Endodermal cell (in vitro differentiated cells): Measurements from ENCODE around the gene ELAVL2. TPM values are rescaled to one million over a fixed set of nuclear protein-coding genes. Genes with fewer than 3 reads are reported as not detected.

ENCODE experiments used
- DNase-seq: peaks from one replicate; pipeline ENCODE4 v3.0.0-alpha.2; 2017
- H3K27ac ChIP-seq: 2 replicates; pipeline ENCODE4 v1.5.1; 2013; ENCODE audit warnings: mild to moderate bottlenecking, low read depth, low read length, moderate library complexity
- H3K27me3 ChIP-seq: 2 replicates; pipeline ENCODE4 v1.6.1; 2013; ENCODE audit warnings: mild to moderate bottlenecking, low read length, moderate library complexity; ENCODE audit not compliant: insufficient read depth, control insufficient read depth, poor library complexity, severe bottlenecking
- H3K36me3 ChIP-seq: 2 replicates; pipeline ENCODE4 v1.7.0; 2013; ENCODE audit warnings: mild to moderate bottlenecking, low read length, moderate library complexity; ENCODE audit not compliant: control insufficient read depth, insufficient read depth
- H3K4me1 ChIP-seq: one replicate; pipeline ENCODE4 v1.7.0; 2013; ENCODE audit warnings: low read length; ENCODE audit not compliant: control insufficient read depth, insufficient read depth
- H3K4me3 ChIP-seq: 2 replicates; pipeline ENCODE4 v1.5.1; 2013; ENCODE audit warnings: mild to moderate bottlenecking, low read length, moderate library complexity
- H3K9ac ChIP-seq: 2 replicates; pipeline ENCODE4 v1.6.1; 2013; ENCODE audit warnings: mild to moderate bottlenecking, low read length, moderate library complexity; ENCODE audit not compliant: poor library complexity, severe bottlenecking; ENCODE audit errors: extremely low read depth
- H3K9me3 ChIP-seq: 2 replicates; pipeline ENCODE4 v1.6.1; 2013; ENCODE audit warnings: mild to moderate bottlenecking, low read length, moderate library complexity; ENCODE audit not compliant: control insufficient read depth
- H3K27ac Mint-ChIP-seq: 2 replicates; pipeline ENCODE4 v1.8.0; 2020; ENCODE audit warnings: mixed read lengths
- H3K27me3 Mint-ChIP-seq: 2 replicates; pipeline ENCODE4 v1.8.0; 2021; ENCODE audit warnings: mild to moderate bottlenecking, mixed read lengths; ENCODE audit not compliant: insufficient read depth
- H3K36me3 Mint-ChIP-seq: 2 replicates; pipeline ENCODE4 v1.8.0; 2020; ENCODE audit warnings: low read depth, mixed read lengths
- H3K4me1 Mint-ChIP-seq: 2 replicates; pipeline ENCODE4 v1.8.0; 2020; ENCODE audit warnings: mixed read lengths
- H3K4me3 Mint-ChIP-seq: 2 replicates; pipeline ENCODE4 v1.8.0; 2020; ENCODE audit warnings: mild to moderate bottlenecking, moderate library complexity, mixed read lengths
- H3K9me3 Mint-ChIP-seq: 2 replicates; pipeline ENCODE4 v1.8.0; 2020; ENCODE audit warnings: mild to moderate bottlenecking, mixed read lengths
- WGBS, 2 experiments: methylation state at CpG; one replicate each; pipeline versions ENCODE4 v1.1.5 to v1.1.7; 2013; ENCODE audit warnings: missing lambda C conversion rate in 2 of 2, mixed read lengths in 1 of 2; ENCODE audit not compliant: insufficient coverage in 1 of 2, insufficient read length in 1 of 2; 5-methylcytosine and 5-hydroxymethylcytosine counted together
- total RNA-seq, 2 donors: library from RNA; stranded (reverse); fragmentation: NEBNext Ultra II Directional in 1 of 2; extraction: Animal tissue kit (Norgen Biotek cat#: 25700) in 1 of 2; gene quantifications; 2 replicates in 1 of 2; 3 replicates in 1 of 2; pipeline ENCODE4 v1.2.1, GENCODE V29; 2021
- TF ChIP-seq, protein P1 (sequence below): fragments of 200-600 bp; sonication (generic); conservative IDR thresholded peaks from 2 replicates; pipeline ENCODE4 v1.5.0; 2021; ENCODE audit warnings: antibody characterized with exemption, mild to moderate bottlenecking

Gene ELAVL2
- total RNA-seq, 2 donors from 2014 or later: 4.7 to 6.2 TPM

GRCh38 chr9:23651051-23651450 lies 175.0 kb downstream of the ELAVL2 start:
- no peaks in the 10 kb centered on the region for H3K36me3 ChIP-seq
- H3K4me3 Mint-ChIP-seq: no peak overlapping the region
- no peaks in the 10 kb centered on the region for H3K9me3 ChIP-seq
- no peaks in the 10 kb centered on the region for H3K4me1 ChIP-seq
- H3K36me3 Mint-ChIP-seq: peaks cover 2% of the 10 kb centered on the region
- no peaks in the 10 kb centered on the region for H3K27me3 Mint-ChIP-seq
- H3K27ac Mint-ChIP-seq: no peak overlapping the region
- H3K4me3 ChIP-seq: no peak overlapping the region
- H3K27ac ChIP-seq: no peak overlapping the region
- H3K9ac ChIP-seq: no peak overlapping the region
- H3K4me1 Mint-ChIP-seq: no peaks in the 10 kb centered on the region
- TF ChIP-seq, protein P1, sequence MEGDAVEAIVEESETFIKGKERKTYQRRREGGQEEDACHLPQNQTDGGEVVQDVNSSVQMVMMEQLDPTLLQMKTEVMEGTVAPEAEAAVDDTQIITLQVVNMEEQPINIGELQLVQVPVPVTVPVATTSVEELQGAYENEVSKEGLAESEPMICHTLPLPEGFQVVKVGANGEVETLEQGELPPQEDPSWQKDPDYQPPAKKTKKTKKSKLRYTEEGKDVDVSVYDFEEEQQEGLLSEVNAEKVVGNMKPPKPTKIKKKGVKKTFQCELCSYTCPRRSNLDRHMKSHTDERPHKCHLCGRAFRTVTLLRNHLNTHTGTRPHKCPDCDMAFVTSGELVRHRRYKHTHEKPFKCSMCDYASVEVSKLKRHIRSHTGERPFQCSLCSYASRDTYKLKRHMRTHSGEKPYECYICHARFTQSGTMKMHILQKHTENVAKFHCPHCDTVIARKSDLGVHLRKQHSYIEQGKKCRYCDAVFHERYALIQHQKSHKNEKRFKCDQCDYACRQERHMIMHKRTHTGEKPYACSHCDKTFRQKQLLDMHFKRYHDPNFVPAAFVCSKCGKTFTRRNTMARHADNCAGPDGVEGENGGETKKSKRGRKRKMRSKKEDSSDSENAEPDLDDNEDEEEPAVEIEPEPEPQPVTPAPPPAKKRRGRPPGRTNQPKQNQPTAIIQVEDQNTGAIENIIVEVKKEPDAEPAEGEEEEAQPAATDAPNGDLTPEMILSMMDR: no peak
- WGBS, 2 experiments: 85 to 87% methylated on average over 5 of the region's 5 CpGs
- no peak for DNase-seq
- no peaks in the 10 kb centered on the region for H3K27me3 ChIP-seq
- H3K9me3 Mint-ChIP-seq: no peaks in the 10 kb centered on the region

GRCh38 chr9:23648651-23649050 lies 177.4 kb downstream of the ELAVL2 start:
- H3K36me3 Mint-ChIP-seq: peaks cover 2% of the 10 kb centered on the region
- 25 to 74% methylated on average over 1 to 2 of the region's 2 CpGs for WGBS, 2 experiments
- H3K27me3 ChIP-seq: no peaks in the 10 kb centered on the region
- no peak overlapping the region for H3K4me3 ChIP-seq
- H3K27ac ChIP-seq: no peak overlapping the region
- H3K27me3 Mint-ChIP-seq: no peaks in the 10 kb centered on the region
- no peaks in the 10 kb centered on the region for H3K9me3 ChIP-seq
- DNase-seq: no peak
- no peaks in the 10 kb centered on the region for H3K9me3 Mint-ChIP-seq
- TF ChIP-seq, protein P1: no peak
- no peak overlapping the region for H3K27ac Mint-ChIP-seq
- H3K4me1 Mint-ChIP-seq: no peaks in the 10 kb centered on the region
- H3K4me1 ChIP-seq: no peaks in the 10 kb centered on the region
- no peaks in the 10 kb centered on the region for H3K36me3 ChIP-seq
- H3K9ac ChIP-seq: no peak overlapping the region
- no peak overlapping the region for H3K4me3 Mint-ChIP-seq

DNA sequence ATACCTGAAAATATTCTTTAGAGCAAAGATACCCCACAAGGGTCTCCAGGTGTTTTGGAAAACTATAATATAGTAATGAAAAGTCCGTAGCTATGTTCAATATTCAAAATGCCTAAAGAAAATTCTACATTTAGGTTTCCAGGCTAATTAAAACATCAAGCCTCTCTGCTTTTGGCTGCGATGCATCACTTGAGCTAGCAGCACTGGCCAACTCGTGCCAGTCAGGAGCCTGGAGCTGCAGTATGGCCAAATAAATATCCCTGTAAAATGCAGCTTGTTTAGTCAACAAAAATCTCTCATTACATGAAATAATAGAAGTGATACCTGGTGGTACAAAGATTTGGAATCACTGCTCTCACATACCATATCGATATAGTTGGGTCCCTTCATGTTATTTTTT lies 181.1 kb downstream of the ELAVL2 start:
- TF ChIP-seq, protein P1: no peak
- Histone ChIP-seq H3K4me3 (no peak overlapping the region), H3K27me3 (no peaks in the 10 kb centered on the region), H3K27ac (no peak overlapping the region), H3K9ac (no peak overlapping the region), H3K36me3 (no peaks in the 10 kb centered on the region), H3K9me3 (no peaks in the 10 kb centered on the region), H3K4me1 (no peaks in the 10 kb centered on the region)
- 90 to 100% methylated on average over 1 to 4 of the region's 4 CpGs for WGBS, 2 experiments
- Mint-ChIP-seq H3K4me3 (no peak overlapping the region), H3K27me3 (no peaks in the 10 kb centered on the region), H3K4me1 (no peaks in the 10 kb centered on the region), H3K36me3 (peaks cover 2% of the 10 kb centered on the region), H3K9me3 (no peaks in the 10 kb centered on the region), H3K27ac (no peak overlapping the region)
- no peak for DNase-seq
